ENCODE data around the gene GREB1.

Gene GREB1

GRCh38 chr2:11520092-11520693 is 13.7 kb upstream of the GREB1 start:
- Mint-ChIP-seq H3K36me3 (ENCODE audit: low read depth) (no peaks in the 10 kb centered on the region), H3K27ac (no peak overlapping the region), H3K9me3 (peaks cover 5% of the 10 kb centered on the region), H3K27me3 (ENCODE audit: low read depth) (no peaks in the 10 kb centered on the region), H3K4me1 (ENCODE audit: low read depth) (no peaks in the 10 kb centered on the region), H3K4me3 (no peak overlapping the region)
- no peak for DNase-seq (ENCODE audit: low spot score)

- H3K4me1 Mint-ChIP-seq (ENCODE audit: low read depth) = no peaks in the 10 kb centered on the region
- H3K27me3 Mint-ChIP-seq (ENCODE audit: low read depth) = no peaks in the 10 kb centered on the region
- H3K36me3 Mint-ChIP-seq (ENCODE audit: low read depth) = no peaks in the 10 kb centered on the region
- peaks cover 5% of the 10 kb centered on the region for H3K9me3 Mint-ChIP-seq
- H3K27ac Mint-ChIP-seq = no peak overlapping the region
- H3K4me3 Mint-ChIP-seq = no peak overlapping the region
- no peak for DNase-seq (ENCODE audit: low spot score)
These were observed 12.1 kb upstream of the GREB1 start for GRCh38 chr2:11521775-11522174.

GRCh38 chr2:11524470-11524869 is 9.4 kb upstream of the GREB1 start:
- no peak for DNase-seq (ENCODE audit: low spot score)
- no peaks in the 10 kb centered on the region for H3K36me3 Mint-ChIP-seq (ENCODE audit: low read depth)
- H3K27ac Mint-ChIP-seq = no peak overlapping the region
- H3K4me3 Mint-ChIP-seq = no peak overlapping the region
- no peaks in the 10 kb centered on the region for H3K4me1 Mint-ChIP-seq (ENCODE audit: low read depth)
- H3K27me3 Mint-ChIP-seq (ENCODE audit: low read depth) = peaks cover 6% of the 10 kb centered on the region
- peaks cover 5% of the 10 kb centered on the region for H3K9me3 Mint-ChIP-seq

GRCh38 chr2:11525762-11526161 is 8.1 kb upstream of the GREB1 start:
- H3K27me3 Mint-ChIP-seq (ENCODE audit: low read depth) = peaks cover 6% of the 10 kb centered on the region
- no peaks in the 10 kb centered on the region for H3K36me3 Mint-ChIP-seq (ENCODE audit: low read depth)
- no peaks in the 10 kb centered on the region for H3K9me3 Mint-ChIP-seq
- no peak overlapping the region for H3K4me3 Mint-ChIP-seq
- no peak for DNase-seq (ENCODE audit: low spot score)
- no peak overlapping the region for H3K27ac Mint-ChIP-seq
- no peaks in the 10 kb centered on the region for H3K4me1 Mint-ChIP-seq (ENCODE audit: low read depth)

GRCh38 chr2:11527001-11527400 is 6.8 kb upstream of the GREB1 start:
- Mint-ChIP-seq H3K36me3 (ENCODE audit: low read depth) (no peaks in the 10 kb centered on the region), H3K27me3 (ENCODE audit: low read depth) (peaks cover 6% of the 10 kb centered on the region), H3K4me3 (no peak overlapping the region), H3K27ac (no peak overlapping the region), H3K4me1 (ENCODE audit: low read depth) (no peaks in the 10 kb centered on the region), H3K9me3 (no peaks in the 10 kb centered on the region)
- no peak for DNase-seq (ENCODE audit: low spot score)

- H3K27me3 Mint-ChIP-seq (ENCODE audit: low read depth) = peaks cover 9% of the 10 kb centered on the region
- no peaks in the 10 kb centered on the region for H3K4me1 Mint-ChIP-seq (ENCODE audit: low read depth)
- no peak overlapping the region for H3K4me3 Mint-ChIP-seq
- H3K27ac Mint-ChIP-seq = no peak overlapping the region
- H3K9me3 Mint-ChIP-seq = no peaks in the 10 kb centered on the region
- no peak for DNase-seq (ENCODE audit: low spot score)
- H3K36me3 Mint-ChIP-seq (ENCODE audit: low read depth) = no peaks in the 10 kb centered on the region
These were observed 5.6 kb upstream of the GREB1 start for GRCh38 chr2:11528228-11528627.

GRCh38 chr2:11530864-11531465 is 2.9 kb upstream of the GREB1 start:
- H3K27me3 Mint-ChIP-seq (ENCODE audit: low read depth) = peaks cover 25% of the 10 kb centered on the region
- no peak for DNase-seq (ENCODE audit: low spot score)

GRCh38 chr2:11532416-11533055 is 1.3 kb upstream of the GREB1 start:
- no peak for DNase-seq (ENCODE audit: low spot score)
- no peaks in the 10 kb centered on the region for H3K4me1 Mint-ChIP-seq (ENCODE audit: low read depth)
- H3K9me3 Mint-ChIP-seq = no peaks in the 10 kb centered on the region
- peaks cover 26% of the 10 kb centered on the region for H3K27me3 Mint-ChIP-seq (ENCODE audit: low read depth)
- no peak overlapping the region for H3K4me3 Mint-ChIP-seq
- no peak overlapping the region for H3K27ac Mint-ChIP-seq
- no peaks in the 10 kb centered on the region for H3K36me3 Mint-ChIP-seq (ENCODE audit: low read depth)

More at GRCh38 chr2:11530864-11531465, 2.9 kb upstream of the GREB1 start:
- no peak overlapping the region for H3K4me3 Mint-ChIP-seq
- H3K4me1 Mint-ChIP-seq (ENCODE audit: low read depth) = no peaks in the 10 kb centered on the region
- H3K9me3 Mint-ChIP-seq = no peaks in the 10 kb centered on the region
- no peaks in the 10 kb centered on the region for H3K36me3 Mint-ChIP-seq (ENCODE audit: low read depth)
- no peak overlapping the region for H3K27ac Mint-ChIP-seq

- no peak for DNase-seq (ENCODE audit: low spot score)
- H3K27me3 Mint-ChIP-seq (ENCODE audit: low read depth) = peaks cover 20% of the 10 kb centered on the region
- H3K27ac Mint-ChIP-seq = no peak overlapping the region
- no peaks in the 10 kb centered on the region for H3K4me1 Mint-ChIP-seq (ENCODE audit: low read depth)
- H3K36me3 Mint-ChIP-seq (ENCODE audit: low read depth) = no peaks in the 10 kb centered on the region
- H3K4me3 Mint-ChIP-seq = no peak overlapping the region
- H3K9me3 Mint-ChIP-seq = no peaks in the 10 kb centered on the region
These were observed 363 bp downstream of the GREB1 start for GRCh38 chr2:11534071-11534745.

GRCh38 chr2:11534746-11535484 is 1.1 kb downstream of the GREB1 start:
- Mint-ChIP-seq H3K36me3 (ENCODE audit: low read depth) (no peaks in the 10 kb centered on the region), H3K9me3 (no peaks in the 10 kb centered on the region), H3K27me3 (ENCODE audit: low read depth) (peaks cover 21% of the 10 kb centered on the region), H3K4me1 (ENCODE audit: low read depth) (no peaks in the 10 kb centered on the region), H3K4me3 (no peak overlapping the region), H3K27ac (no peak overlapping the region)
- DNase-seq (ENCODE audit: low spot score) = no peak

GRCh38 chr2:11535899-11536344 is 2.1 kb downstream of the GREB1 start:
- no peak for DNase-seq (ENCODE audit: low spot score)
- Mint-ChIP-seq H3K27me3 (ENCODE audit: low read depth) (peaks cover 24% of the 10 kb centered on the region), H3K4me1 (ENCODE audit: low read depth) (no peaks in the 10 kb centered on the region), H3K9me3 (no peaks in the 10 kb centered on the region), H3K36me3 (ENCODE audit: low read depth) (no peaks in the 10 kb centered on the region), H3K4me3 (no peak overlapping the region), H3K27ac (no peak overlapping the region)

- Mint-ChIP-seq H3K9me3 (no peaks in the 10 kb centered on the region), H3K4me1 (ENCODE audit: low read depth) (no peaks in the 10 kb centered on the region), H3K36me3 (ENCODE audit: low read depth) (no peaks in the 10 kb centered on the region), H3K4me3 (no peak overlapping the region), H3K27me3 (ENCODE audit: low read depth) (peaks cover 21% of the 10 kb centered on the region), H3K27ac (no peak overlapping the region)
- DNase-seq (ENCODE audit: low spot score) = no peak
These were observed 4.1 kb downstream of the GREB1 start for GRCh38 chr2:11537951-11538350.

GRCh38 chr2:11539317-11540147 is 5.7 kb downstream of the GREB1 start:
- Mint-ChIP-seq H3K27me3 (ENCODE audit: low read depth) (peaks cover 13% of the 10 kb centered on the region), H3K36me3 (ENCODE audit: low read depth) (no peaks in the 10 kb centered on the region), H3K27ac (no peak overlapping the region), H3K4me3 (no peak overlapping the region), H3K9me3 (no peaks in the 10 kb centered on the region), H3K4me1 (ENCODE audit: low read depth) (no peaks in the 10 kb centered on the region)
- DNase-seq (ENCODE audit: low spot score) = no peak
